Hindlimb muscle (tissue), 1 donor: Measurements from ENCODE around the gene ASH1L. TPM values are rescaled to one million over a fixed set of nuclear protein-coding genes. Genes with fewer than 3 reads are reported as not detected.
"Not testable (repeated sequence)": the region's sequence is repeated elsewhere in the genome, so short reads cannot be mapped to it uniquely, and the experiment has no call there.

ENCODE experiments used
- DNase-seq: peaks from one replicate; pipeline ENCODE4 v3.0.0-alpha.2; 2013
- polyA plus RNA-seq: library from polyadenylated mRNA; unstranded; fragments of 120-200 nt; gene quantifications from one replicate; pipeline ENCODE4 v1.2.1, GENCODE V29; 2013; ENCODE audit not compliant: insufficient read length

ASH1L gene
- polyA plus RNA-seq, 1 donor = 27.4 TPM

- DNase-seq = not testable (repeated sequence)
Measured at GRCh38 chr1:155433128-155433830, 129.3 kb downstream of the ASH1L start.

- no peak for DNase-seq
Measured at GRCh38 chr1:155424091-155424490, 138.5 kb downstream of the ASH1L start.

- no peak for DNase-seq
Measured at GRCh38 chr1:155420788-155421187, 141.8 kb downstream of the ASH1L start.

- not testable (repeated sequence) for DNase-seq
Measured at GRCh38 chr1:155411840-155412239, 150.8 kb downstream of the ASH1L start.

- no peak for DNase-seq
Measured at GRCh38 chr1:155410931-155411330, 151.7 kb downstream of the ASH1L start.

GRCh38 chr1:155396874-155397476 lies 165.6 kb downstream of the ASH1L start:
- no peak for DNase-seq

- no peak for DNase-seq
Measured at GRCh38 chr1:155392898-155393411, 169.6 kb downstream of the ASH1L start.

GRCh38 chr1:155389826-155390225 lies 172.8 kb downstream of the ASH1L start:
- no peak for DNase-seq

GRCh38 chr1:155385836-155386235 lies 176.8 kb downstream of the ASH1L start:
- not testable (repeated sequence) for DNase-seq

- no peak for DNase-seq
Measured at GRCh38 chr1:155383406-155383805, 179.2 kb downstream of the ASH1L start.

- DNase-seq = peak; percentile 63
Measured at GRCh38 chr1:155379631-155380090, 182.9 kb downstream of the ASH1L start.

- DNase-seq = no peak
Measured at GRCh38 chr1:155379180-155379579, 183.4 kb downstream of the ASH1L start.

GRCh38 chr1:155360051-155360450 lies 202.6 kb downstream of the ASH1L start:
- no peak for DNase-seq

- peak; percentile 46 for DNase-seq
Measured at GRCh38 chr1:155352631-155353030, 210.0 kb downstream of the ASH1L start.

GRCh38 chr1:155342842-155343241 lies 219.8 kb downstream of the ASH1L start:
- DNase-seq = no peak

GRCh38 chr1:155339515-155340097 lies 223.0 kb downstream of the ASH1L start:
- DNase-seq = no peak

- no peak for DNase-seq
Measured at GRCh38 chr1:155334962-155335361, 227.6 kb downstream of the ASH1L start.

GRCh38 chr1:155329980-155330598 lies 232.5 kb downstream of the ASH1L start:
- DNase-seq = no peak

- DNase-seq = not testable (repeated sequence)
Measured at GRCh38 chr1:155328856-155329255, 233.7 kb downstream of the ASH1L start.

GRCh38 chr1:155327981-155328380 lies 234.6 kb downstream of the ASH1L start:
- DNase-seq = no peak

GRCh38 chr1:155326631-155327037 lies 236.0 kb downstream of the ASH1L start:
- DNase-seq = no peak

- DNase-seq = no peak
Measured at GRCh38 chr1:155326020-155326526, 236.5 kb downstream of the ASH1L start.

GRCh38 chr1:155325603-155325893 lies 237.1 kb downstream of the ASH1L start:
- no peak for DNase-seq
